ENCODE data around the gene ATP10B.

DNA sequence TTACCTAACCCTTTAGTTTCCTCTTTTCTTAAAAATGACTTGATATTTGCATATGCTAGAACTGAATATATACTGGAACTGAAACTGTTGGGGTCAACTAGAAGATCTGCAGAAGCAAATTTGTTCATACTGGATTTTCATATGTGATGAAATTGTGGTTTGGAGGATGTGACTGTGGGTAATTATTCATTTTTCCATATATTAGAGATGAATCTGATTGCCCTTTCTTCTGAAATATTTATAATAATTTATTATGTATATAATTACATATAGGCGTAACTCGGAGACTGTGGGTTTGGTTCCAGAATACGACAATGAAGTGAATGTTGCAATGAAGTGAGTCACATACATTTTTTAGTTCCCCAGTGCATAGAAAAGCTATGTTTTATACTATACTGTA, 149.1 kb downstream of the ATP10B start:
- TF ChIP-seq ZSCAN29 (CRISPR knock-in tag; conservative IDR thresholded peaks at IDR 0.05) (no peak), ZNF670 (CRISPR knock-in tag; IDR thresholded peaks at IDR 0.05; ENCODE audit: borderline replicate concordance) (no peak), ZSCAN20 (CRISPR knock-in tag; IDR thresholded peaks at IDR 0.05; ENCODE audit: borderline replicate concordance) (no peak), NFRKB (IDR thresholded peaks at IDR 0.05) (no peak), ZNF513 (CRISPR knock-in tag; conservative IDR thresholded peaks at IDR 0.05) (no peak)
